GM18507 (cell line): ENCODE results near the gene CRACR2B.
A peak's percentile ranks its signal among the peaks of the same experiment; 100 is the strongest.

ENCODE experiments used
- DNase-seq: peaks from one replicate; pipeline ENCODE4 v3.0.0; 2011; ENCODE audit warnings: low read depth; ENCODE audit not compliant: insufficient read length; ENCODE audit errors: extremely low spot score
- FAIRE-seq: peaks from 2 replicates; lab custom pipeline; 2011; peaks lifted over from hg19 to GRCh38; lab: Jason Lieb, UNC

The CRACR2B gene

DNA sequence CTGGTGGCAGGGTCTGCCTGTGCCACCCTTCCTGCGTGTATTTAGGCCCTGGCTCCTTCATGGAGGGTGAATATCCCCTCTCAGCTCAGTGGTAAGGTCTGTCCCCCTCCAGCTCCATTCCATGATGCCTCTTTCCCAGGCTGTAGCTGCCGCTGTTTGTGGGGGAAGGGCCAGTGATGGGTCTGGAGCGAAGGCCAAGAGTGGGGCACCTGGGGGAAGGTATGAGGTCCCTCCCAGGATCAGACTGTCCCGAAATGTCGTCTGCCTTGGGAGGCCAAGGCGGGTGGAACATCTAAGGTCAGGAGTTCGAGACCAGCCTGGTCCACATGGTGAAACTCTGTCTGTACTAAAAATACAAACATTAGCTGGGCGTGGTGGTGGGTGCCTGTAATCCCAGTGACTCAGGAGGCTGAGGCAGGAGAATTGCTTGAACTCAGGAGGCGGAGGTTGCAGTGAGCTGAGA is 6.2 kb downstream of the CRACR2B start:
- FAIRE-seq (no peak), DNase-seq (no peak)

DNA sequence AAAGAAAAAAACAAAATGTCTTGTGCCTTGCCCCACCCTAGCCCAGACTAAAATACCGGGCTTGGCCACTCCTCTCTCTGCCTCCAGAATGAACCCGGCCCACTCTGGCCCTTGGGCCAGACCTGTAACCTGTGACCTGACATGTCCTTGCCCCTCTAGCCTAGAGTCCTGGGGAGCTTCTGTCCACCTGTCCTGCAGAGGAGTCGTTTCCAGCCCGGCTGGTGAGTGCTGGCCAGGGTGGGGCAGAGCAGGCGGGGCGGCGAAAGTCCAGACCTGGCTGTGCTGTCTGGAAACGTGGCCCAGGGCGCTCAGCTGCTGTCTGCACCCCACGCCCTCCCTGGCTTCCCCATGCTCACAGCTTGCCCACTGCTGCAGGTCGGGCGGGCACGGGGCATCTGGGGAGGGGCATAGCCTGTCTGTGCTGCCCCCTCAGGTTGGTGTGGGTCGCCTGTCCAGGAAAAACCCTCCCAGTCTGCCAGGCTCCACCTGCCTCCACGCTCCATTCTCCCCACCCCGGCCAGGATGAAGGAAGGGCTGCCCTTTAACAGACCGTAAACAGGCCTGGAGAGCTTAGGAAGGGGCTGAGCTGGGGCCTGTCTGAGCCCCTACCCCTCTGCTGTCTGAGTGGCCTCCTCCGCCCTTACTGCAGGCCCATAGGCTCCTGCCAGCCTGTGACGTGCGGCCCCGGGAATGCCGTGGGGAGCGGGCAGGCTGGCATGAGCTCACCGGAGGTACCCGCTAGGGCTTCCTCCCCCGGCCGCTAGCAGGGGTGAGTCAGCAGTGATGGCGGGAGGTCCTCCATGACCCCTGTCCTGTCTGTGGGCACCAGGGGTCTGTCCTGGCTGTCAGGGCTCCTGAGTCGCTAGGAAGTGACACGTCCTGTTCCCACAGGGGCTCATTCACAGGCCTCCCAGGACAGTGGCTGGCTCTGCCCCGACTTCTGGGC is 6.9 kb downstream of the CRACR2B start:
- DNase-seq (no peak), FAIRE-seq (no peak)

DNA sequence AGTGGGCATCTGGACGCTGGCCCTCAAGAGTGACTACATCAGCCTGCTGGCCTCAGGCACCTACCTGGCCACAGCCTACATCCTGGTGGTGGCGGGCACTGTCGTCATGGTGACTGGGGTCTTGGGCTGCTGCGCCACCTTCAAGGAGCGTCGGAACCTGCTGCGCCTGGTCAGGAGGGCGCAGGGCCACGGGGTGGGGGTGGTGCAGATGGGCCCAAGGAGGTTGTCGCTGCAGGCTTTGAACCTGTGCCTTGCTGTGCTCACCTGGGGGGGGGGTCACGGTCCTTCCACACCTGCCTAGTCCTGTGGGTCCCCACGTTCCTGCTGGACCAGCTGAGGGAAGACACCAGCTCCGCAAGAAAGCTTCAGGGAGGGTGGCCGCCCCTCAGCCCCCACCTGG is 8.6 kb downstream of the CRACR2B start:
- FAIRE-seq (no peak), DNase-seq (no peak)

DNA sequence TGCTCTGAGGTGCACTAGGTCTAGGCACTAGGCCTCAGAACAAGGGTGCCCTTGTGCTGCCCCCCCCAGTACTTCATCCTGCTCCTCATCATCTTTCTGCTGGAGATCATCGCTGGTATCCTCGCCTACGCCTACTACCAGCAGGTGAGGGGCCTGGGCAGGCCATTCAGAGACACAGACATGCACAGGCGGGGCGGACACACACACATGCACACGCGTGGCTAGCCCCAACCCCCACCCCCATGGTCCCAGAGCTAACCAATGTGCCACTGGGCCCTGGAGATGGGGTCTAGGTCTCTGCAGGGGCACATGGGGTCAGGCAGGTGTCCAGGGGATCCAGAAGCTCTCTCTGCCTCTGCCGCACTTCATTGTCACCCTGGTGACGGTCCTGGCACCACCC is 9.0 kb downstream of the CRACR2B start:
- DNase-seq = no peak
- FAIRE-seq = no peak

DNA sequence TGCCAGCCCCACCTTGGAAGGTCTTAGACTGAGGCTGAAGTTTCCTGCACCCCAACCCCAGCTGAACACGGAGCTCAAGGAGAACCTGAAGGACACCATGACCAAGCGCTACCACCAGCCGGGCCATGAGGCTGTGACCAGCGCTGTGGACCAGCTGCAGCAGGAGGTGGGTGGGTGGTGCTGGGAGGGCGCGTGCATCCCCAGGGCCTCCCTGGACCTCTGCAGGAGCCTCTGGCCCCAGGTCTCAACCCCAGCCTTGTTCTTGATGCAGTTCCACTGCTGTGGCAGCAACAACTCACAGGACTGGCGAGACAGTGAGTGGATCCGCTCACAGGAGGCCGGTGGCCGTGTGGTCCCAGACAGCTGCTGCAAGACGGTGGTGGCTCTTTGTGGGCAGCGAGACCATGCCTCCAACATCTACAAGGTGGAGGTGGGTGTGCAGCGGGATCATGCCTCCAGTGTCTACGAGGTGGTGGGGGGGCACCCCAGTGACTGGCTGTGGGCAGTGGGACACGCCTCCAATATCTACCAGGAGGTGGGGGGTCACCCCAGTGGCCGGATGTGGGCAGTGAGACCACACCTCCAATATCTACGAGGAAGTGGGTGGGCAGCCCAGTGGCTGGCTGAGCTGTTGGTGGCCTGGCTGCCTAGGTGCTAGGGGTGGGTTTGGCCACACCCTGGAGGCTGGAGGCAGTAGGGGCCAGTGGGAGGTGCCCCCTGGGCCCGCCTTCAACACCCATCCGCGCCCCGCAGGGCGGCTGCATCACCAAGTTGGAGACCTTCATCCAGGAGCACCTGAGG is 9.7 kb downstream of the CRACR2B start:
- DNase-seq = no peak
- no peak for FAIRE-seq

DNA sequence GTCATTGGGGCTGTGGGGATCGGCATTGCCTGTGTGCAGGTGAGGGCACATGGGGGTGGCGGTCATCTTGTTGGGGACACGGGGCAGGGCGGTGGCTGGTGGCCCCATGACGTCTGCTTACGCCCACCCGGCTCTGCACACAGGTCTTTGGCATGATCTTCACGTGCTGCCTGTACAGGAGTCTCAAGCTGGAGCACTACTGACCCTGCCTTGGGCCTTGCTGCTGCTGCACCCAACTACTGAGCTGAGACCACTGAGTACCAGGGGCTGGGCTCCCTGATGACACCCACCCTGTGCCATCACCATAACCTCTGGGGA is 10.2 kb downstream of the CRACR2B start:
- FAIRE-seq (no peak), DNase-seq (no peak)

DNA sequence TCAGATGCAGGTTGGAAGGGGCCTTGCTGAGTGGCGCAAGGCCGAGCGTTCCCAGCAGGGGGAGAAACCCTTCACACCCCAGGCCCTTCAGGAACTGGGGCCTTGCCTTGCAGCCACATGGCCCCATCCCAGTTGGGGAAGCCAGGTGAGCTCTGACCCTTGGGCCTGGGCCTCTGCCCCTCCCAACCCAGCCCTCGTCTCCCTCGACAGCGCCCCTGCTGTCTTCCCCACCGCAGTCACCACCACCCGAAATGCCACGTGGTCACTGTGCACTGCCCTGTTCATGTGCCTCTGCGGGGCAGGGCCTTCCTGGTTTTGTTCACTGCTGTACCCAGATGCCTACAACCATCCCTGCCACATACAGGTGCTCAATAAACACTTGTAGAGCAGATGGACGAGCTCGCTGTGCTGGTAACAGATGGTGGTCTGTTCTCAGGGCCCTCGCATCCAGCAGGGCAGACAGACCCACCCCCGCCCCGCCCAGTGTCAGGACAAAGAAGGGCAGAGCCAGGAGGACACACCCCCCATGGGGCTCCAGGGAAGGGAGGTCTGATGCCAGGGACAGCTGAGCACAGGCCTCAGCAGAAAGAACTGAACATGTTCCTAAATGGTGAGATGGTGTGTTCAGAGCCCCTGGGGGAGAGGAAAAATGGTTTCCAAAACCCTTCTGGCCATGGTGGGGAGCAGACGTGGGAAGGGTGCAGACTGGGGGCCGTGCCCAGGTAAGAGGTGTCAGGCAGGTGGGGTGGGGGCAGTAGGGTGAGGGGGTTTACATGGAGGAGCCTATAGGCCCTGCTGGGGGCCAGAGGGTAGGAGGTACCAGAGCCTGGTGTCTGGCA is 10.9 kb downstream of the CRACR2B start:
- FAIRE-seq (no peak), DNase-seq (no peak)

DNA sequence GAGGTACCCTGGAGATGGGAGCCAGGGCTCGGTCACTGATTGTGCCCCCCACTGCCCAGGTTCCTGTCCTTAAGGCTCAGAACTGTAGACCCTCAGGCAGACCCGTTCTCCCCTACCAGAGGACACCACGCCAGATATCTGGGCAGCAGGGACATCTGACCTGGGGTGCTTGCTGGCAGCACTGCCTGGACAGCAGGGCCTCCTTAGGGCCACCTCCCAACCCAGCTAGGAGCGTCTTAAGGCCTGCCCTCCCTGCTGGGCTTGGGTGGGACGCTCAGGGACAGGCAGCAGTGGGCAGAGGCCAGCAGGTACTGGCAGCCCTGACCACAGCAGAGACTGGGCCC is 11.5 kb downstream of the CRACR2B start:
- DNase-seq (no peak), FAIRE-seq (no peak)

DNA sequence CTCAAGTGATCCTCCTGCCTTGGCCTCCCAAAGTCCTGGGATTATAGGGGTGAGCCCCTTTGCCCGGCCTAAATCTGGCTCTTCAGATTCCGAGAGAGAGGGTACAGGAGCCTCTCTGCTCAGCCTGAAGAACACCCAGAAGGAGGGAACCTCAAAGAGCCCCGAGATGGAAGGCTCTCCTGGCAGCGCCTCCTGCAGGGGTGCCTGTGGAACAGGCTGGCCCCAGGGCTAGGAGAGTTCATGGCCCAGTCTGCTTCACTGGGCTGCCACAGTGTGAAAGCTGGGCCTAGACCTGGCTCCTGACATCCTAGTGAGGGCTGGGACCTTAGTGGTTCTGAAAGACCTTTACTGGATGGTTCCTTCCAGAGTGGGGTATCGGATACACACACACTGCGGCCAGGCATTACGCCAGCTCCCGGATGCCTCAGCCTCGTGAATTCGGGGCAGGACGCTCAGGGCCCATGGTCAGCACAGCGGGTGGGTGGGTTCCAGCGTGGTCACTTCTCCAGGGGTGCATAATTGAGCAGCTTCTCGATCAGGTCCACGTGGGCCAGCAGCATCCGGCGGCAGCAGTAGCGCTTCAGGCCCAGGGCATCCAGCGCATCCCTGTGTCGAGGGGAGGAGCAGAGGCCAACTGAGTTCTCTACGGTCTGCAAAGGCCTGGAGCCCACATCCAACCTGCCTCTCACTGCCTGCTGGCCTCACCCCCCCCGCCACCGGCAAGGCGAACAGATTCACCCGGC is 12.3 kb downstream of the CRACR2B start:
- DNase-seq = no peak
- no peak for FAIRE-seq

DNA sequence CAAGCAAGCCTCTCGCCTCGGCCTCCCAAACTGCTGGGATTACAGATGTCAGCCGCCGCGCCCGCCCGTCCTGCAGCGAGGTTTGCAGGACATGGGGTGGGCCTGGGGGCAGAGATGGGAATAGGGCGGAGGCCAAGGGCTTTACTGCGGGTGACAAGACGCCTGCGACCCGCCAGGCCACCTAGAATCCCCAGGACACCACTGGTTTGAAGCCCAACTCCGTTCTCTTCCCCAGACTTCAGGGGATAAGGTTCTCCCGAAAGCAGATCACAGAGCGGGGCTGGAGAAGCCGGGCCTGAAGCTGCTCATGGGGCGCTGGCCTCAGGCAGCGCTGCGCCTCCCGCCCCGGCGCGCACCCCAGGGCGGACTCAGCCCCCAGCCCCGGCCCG is 14.3 kb downstream of the CRACR2B start:
- no peak for FAIRE-seq
- no peak for DNase-seq

DNA sequence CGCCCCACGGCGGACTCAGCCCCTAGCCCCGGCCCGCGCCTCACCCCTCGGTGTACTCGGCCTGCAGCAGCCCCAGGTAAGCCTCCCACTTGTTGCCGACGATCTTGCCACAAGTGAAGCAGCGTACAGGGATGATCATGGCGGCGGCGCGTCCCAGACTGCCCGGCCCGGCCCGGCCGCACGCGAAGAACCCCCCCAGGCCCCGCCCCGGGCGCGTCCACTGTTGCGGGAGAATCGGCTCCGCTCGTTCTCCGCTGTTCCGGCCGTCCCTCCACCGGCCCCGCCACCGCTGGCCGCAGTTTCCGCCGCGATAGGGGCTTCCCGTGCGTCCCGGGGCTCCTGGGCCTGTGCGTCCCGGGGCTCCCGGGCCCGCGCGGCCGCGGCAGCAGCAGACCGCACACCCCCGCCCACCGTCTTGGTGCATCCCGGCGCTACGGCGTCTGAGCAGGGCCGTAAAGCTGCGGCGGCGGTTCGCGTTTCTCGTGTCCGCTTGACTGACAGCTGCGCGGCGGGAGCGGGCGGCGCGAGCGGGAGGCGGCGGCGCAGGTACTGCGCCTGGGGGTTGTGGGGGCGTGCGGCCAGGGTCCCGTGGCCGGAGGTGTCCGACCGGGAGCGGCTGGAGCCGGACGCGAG is 14.8 kb downstream of the CRACR2B start, which contains the start of the genes POLR2L and TSPAN4:
POLR2L (minus strand) TSS at position 160 of the 633 bp plus-strand sequence; CDS start at position 139, 21 bp downstream.
TSPAN4 (plus strand) TSS at position 483 of the 633 bp plus-strand sequence. CDS start 7,453 bp downstream, outside the sequence.
- FAIRE-seq (peak; percentile 89), DNase-seq (peak; percentile 87)

DNA sequence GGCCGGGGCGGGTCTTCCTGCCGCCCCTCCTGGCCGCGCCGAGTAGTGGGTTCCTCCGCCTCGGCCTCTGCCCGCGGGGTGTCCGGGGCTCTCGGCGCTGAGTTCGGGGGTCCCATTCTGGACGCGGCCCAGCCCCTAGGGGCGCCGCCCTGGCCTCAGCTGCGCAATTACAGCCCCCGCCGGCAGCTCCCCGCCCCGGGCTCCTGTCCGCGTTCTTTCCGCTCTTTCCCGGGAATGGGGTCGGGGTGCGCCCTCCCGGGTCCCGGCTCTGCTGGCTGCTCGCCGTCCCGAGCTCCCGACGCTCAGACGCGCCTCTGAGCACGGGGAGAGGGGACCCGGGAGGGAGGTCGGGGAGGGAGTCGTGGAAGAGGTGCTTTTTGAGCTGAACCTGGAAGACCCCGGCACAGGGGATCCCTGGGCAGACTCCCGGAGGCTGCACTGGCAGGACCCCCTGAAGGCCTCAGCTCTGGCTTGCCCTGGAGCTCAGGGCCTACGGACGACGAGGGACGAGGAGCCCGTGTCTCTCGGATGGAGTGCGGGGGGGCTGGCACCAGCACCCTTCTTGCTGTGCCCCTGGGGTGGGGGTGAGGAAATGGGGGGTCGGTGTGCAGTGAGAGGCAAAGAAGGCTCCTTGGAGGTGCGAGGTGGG is 15.5 kb downstream of the CRACR2B start:
- FAIRE-seq (no peak), DNase-seq (no peak)

DNA sequence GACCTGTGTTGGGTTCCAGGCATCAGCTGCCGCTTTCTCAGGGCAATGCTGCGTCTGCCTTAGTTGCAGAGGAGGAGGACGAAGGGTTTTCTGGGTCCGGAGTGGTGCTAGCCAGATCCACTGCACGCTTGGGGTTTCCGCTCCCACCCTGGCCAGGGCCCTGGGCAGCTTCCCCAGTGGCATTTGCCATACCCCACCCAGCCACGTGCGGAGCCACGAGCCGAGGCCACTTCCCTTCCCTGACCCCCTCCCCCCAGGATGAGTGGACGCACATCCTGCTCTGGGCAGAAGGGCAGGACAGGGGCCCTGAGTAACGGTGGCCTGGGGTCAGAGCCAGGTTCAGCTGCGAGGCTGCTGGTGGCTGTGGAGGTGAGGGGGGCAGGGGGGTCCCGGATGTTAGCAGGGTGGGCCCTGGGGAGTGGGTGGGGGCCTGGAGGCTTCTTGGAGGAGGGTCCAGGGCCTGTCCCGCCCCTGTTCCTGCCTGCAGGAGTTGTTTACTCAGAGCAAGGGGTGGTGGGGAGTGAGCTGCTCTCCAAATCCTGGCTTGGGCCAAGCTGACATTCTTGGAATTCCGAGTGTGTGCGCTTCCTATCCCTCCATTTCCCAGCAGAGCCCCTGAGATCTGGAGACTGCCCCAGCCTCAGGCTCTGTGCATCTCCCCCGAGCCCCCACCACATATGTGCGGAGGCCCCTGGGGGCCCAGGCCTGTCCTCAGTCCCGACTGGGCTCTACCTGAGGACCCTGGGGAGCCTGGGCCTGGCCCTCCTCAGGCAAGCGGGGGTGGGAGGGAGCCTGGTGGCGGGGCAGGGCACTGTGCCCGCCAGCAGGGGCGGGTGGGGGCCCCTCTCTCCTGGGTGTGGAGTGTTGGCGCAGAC is 16.3 kb downstream of the CRACR2B start:
- DNase-seq (no peak), FAIRE-seq (no peak)

DNA sequence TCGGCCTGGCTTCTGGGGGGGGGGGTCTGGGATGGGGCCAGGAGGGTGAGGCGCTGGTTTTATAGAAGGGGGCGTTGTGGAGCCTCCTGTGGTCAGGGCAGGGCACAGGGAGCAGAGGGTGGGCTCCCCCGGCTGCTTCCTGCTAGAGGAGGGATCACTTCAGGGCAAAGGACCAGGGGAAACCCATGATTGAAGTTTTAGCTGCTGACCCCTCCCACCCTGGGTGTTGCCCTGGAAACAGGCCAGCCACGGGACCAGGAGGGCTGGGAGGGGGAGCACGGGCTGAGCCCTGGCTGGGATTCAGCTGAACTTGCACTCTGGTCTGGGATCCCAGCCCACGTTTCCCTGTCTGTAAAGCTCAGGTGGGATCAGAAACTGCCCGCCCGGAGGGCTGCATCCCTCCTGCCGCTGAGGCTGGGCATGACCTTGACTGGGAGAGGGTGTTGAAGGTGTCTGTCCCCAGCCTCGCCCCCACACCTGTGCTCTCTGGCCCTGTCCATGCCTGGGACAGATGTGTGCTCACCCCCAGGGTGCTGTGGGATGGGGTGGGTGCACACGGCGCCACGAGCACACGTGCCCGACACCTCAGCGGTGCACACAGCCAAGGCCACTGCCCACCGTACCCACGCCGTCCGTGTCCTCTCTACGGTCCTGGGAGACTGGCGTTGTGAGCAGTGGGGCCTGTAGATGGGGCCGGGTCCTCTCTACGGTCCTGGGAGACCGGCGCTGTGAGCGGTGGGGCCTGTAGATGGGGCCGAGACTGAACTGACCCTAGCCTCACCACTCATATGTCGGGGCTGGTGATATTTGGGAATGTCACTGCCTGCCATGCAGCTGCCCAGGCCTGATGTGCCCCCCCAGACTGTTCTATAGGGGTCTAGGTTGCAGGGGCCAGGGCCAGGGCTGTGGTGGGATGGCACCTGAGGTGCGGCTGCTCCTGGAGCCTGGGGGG is 17.2 kb downstream of the CRACR2B start:
- no peak for FAIRE-seq
- no peak for DNase-seq

DNA sequence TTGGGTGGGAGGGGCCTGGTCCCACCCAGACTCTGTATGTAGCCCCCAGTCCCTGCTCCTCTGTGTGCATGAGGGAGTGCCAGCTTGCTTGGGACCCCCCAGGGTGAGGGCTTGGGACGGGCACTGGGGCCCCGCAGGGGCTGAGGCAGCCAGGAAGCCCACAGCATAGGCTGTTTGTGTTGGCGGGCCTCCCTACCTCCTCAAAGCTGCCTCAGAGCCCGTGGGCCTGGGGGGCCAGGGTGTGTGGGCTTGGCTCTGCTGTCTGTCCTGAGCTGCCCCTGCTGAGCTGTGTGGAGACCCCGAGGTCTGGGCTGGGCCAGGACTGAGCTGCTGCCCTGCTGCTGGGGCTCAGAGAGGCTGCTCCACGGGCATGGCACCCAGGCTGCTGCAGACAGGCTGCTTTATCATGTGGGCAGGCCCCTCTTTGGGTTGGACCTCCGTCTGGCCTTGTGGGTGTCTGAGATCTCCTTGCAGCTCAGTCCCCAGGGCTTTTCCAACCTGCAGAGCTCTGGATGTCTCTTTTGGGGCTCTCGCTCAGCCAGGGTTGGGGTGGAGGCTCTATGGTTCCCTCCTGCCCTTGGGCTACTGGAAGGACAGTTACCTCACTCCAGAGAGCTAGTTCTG is 18.3 kb downstream of the CRACR2B start:
- FAIRE-seq = no peak
- DNase-seq = no peak
